WTC11 (cell line): ENCODE data around the gene SH3BP4.

ENCODE experiments used
- ATF6 ChIP-seq: sonication (generic); formaldehyde crosslinking; IDR thresholded peaks from 2 replicates; pipeline ENCODE4 v1.8.1; 2023; ENCODE audit warnings: mild to moderate bottlenecking, missing genetic modification reagents
- CREB1 ChIP-seq: sonication (generic); formaldehyde crosslinking; IDR thresholded peaks from 2 replicates; pipeline ENCODE4 v1.8.0; 2023; ENCODE audit warnings: mild to moderate bottlenecking, missing genetic modification reagents
- CREM ChIP-seq: sonication (generic); formaldehyde crosslinking; IDR thresholded peaks from 2 replicates; pipeline ENCODE4 v1.8.1; 2022; ENCODE audit warnings: mild to moderate bottlenecking, missing genetic modification reagents, moderate library complexity
- CTCF ChIP-seq: fragments of 200-600 bp; IDR thresholded peaks from 2 replicates; pipeline ENCODE4 v1.8.0; 2022; ENCODE audit warnings: antibody characterized with exemption
- E2F4 ChIP-seq: sonication (generic); formaldehyde crosslinking; IDR thresholded peaks from 2 replicates; pipeline ENCODE4 v1.8.1; 2022; ENCODE audit warnings: low read depth, mild to moderate bottlenecking, moderate library complexity, missing genetic modification reagents, borderline replicate concordance
- EMX1 ChIP-seq: fragments of 250-450 bp; sonication (Bioruptor Pico); IDR thresholded peaks from 2 replicates; pipeline ENCODE4 v1.8.0; 2021; ENCODE audit warnings: mild to moderate bottlenecking
- JUN ChIP-seq: sonication (generic); formaldehyde crosslinking; IDR thresholded peaks from 2 replicates; pipeline ENCODE4 v1.8.0; 2023; ENCODE audit warnings: mild to moderate bottlenecking, missing genetic modification reagents
- MYBL2 ChIP-seq: sonication (generic); formaldehyde crosslinking; IDR thresholded peaks from 2 replicates; pipeline ENCODE4 v1.8.1; 2023; ENCODE audit warnings: mild to moderate bottlenecking, moderate library complexity, missing genetic modification reagents
- NFYB ChIP-seq: sonication (generic); formaldehyde crosslinking; conservative IDR thresholded peaks from 2 replicates; pipeline ENCODE4 v1.8.0; 2022; ENCODE audit warnings: low read depth, missing genetic modification reagents
- ZNF121 ChIP-seq: sonication (generic); formaldehyde crosslinking; IDR thresholded peaks from 2 replicates; pipeline ENCODE4 v1.8.0; 2023; ENCODE audit warnings: missing genetic modification reagents
- ZNF317 ChIP-seq: sonication (generic); formaldehyde crosslinking; IDR thresholded peaks from 2 replicates; pipeline ENCODE4 v1.8.1; 2023; ENCODE audit warnings: low read depth, mild to moderate bottlenecking, moderate library complexity, missing genetic modification reagents, borderline replicate concordance

GRCh38 chr2:234981197-234982095, 29.6 kb downstream of the SH3BP4 start:
- TF ChIP-seq CTCF, result no peak
- no peak for TF ChIP-seq E2F4 (CRISPR knock-in tag)
- no peak for TF ChIP-seq ZNF121 (CRISPR knock-in tag)
- TF ChIP-seq ZNF317, result no peak
- no peak for TF ChIP-seq ATF6 (CRISPR knock-in tag)
- TF ChIP-seq NFYB (CRISPR knock-in tag), result no peak
- TF ChIP-seq JUN (CRISPR knock-in tag), result no peak
- TF ChIP-seq EMX1 (CRISPR knock-in tag), result no peak
- no peak for TF ChIP-seq CREB1 (CRISPR knock-in tag)
- TF ChIP-seq MYBL2 (CRISPR knock-in tag), result no peak
- TF ChIP-seq CREM (CRISPR knock-in tag), result no peak
